MCF 10A (cell line): ENCODE data around the gene CACNA1C. TPM values are rescaled to one million over a fixed set of nuclear protein-coding genes. Genes with fewer than 3 reads are reported as not detected.
A peak's percentile ranks its signal among the peaks of the same experiment; 100 is the strongest.

Experiments used
- Bru-seq: library from RNA; stranded (reverse); fragments of 400-500 nt; gene quantifications from one replicate; lab custom pipeline; 2021; lab: Mats Ljungman, UMichigan
- BruChase-seq, 2 experiments: library from RNA; stranded (reverse); fragments of 400-500 nt; gene quantifications; one replicate each; lab custom pipeline; 2021; lab: Mats Ljungman, UMichigan
- BruUV-seq: library from RNA; stranded (reverse); fragments of 400-500 nt; replicated peaks from 2 replicates; lab custom pipeline; 2021; lab: Mats Ljungman, UMichigan
- CTCF ChIA-PET: fragments of 300-600 bp; sonication (Branson Sonifier 250); formaldehyde crosslinking; extraction: SDS; loops from one replicate; lab custom pipeline; 2021; ENCODE audit warnings: antibody characterized with exemption, inconsistent platforms; lab: Yijun Ruan, JAX
- POLR2A ChIA-PET: fragments of 300-600, 350-650 bp; sonication (Branson Sonifier 250); formaldehyde crosslinking; extraction: SDS; loops from one replicate; lab custom pipeline; 2020; ENCODE audit warnings: antibody characterized with exemption, inconsistent platforms; lab: Yijun Ruan, JAX
- DNase-seq: peaks from one replicate; pipeline ENCODE4 v3.0.0-alpha.2; 2018; ENCODE audit not compliant: unreplicated experiment
- H3K27ac Mint-ChIP-seq: one replicate; pipeline ENCODE4 v1.8.0; 2022; ENCODE audit warnings: mild to moderate bottlenecking, low read depth, mixed read lengths; ENCODE audit not compliant: unreplicated experiment
- H3K27me3 Mint-ChIP-seq: one replicate; pipeline ENCODE4 v1.8.0; 2022; ENCODE audit warnings: mixed read lengths; ENCODE audit not compliant: insufficient read depth, unreplicated experiment
- H3K36me3 Mint-ChIP-seq: one replicate; pipeline ENCODE4 v1.8.0; 2022; ENCODE audit warnings: mild to moderate bottlenecking, moderate library complexity, mixed read lengths; ENCODE audit not compliant: insufficient read depth, unreplicated experiment
- H3K4me1 Mint-ChIP-seq: one replicate; pipeline ENCODE4 v1.8.0; 2022; ENCODE audit warnings: mixed read lengths; ENCODE audit not compliant: insufficient read depth, unreplicated experiment
- H3K4me3 Mint-ChIP-seq: one replicate; pipeline ENCODE4 v1.8.0; 2022; ENCODE audit warnings: mild to moderate bottlenecking, moderate library complexity, mixed read lengths; ENCODE audit not compliant: unreplicated experiment
- H3K9me3 Mint-ChIP-seq: one replicate; pipeline ENCODE4 v1.8.0; 2022; ENCODE audit warnings: mixed read lengths; ENCODE audit not compliant: unreplicated experiment
- CTCF ChIP-seq: fragments of 200-600 bp; IDR thresholded peaks from one replicate; pipeline ENCODE4 v1.8.0; 2022; ENCODE audit warnings: antibody characterized with exemption, mild to moderate bottlenecking; ENCODE audit not compliant: unreplicated experiment
- intact Hi-C: fragments of 100-400 bp; cut with micrococcal nuclease; formaldehyde crosslinking; loops from 2 replicates; pipeline ENCODE4 v1.14.1; 2022
- long read RNA-seq: library from polyadenylated mRNA; stranded (forward); transcript quantifications from one replicate; pipeline ENCODE4 v2.0.0, GENCODE V29; 2022
- total RNA-seq: library from RNA; stranded (reverse); gene quantifications from 2 replicates; pipeline ENCODE4 v1.2.3, GENCODE V29; 2022

The CACNA1C gene
- not detected in 2 replicates for total RNA-seq
- Bru-seq, nascent RNA: percentile 10 among the genes with signal in this experiment
- percentile 9 among the genes with signal in this experiment for BruChase-seq, experiment 1, labeled RNA remaining after a 6-hour chase
- percentile 12 among the genes with signal in this experiment for BruChase-seq, experiment 2, labeled RNA remaining after a 2-hour chase
- long read RNA-seq, partial matches to known transcripts: 0 of 9 reads
- long read RNA-seq, other reads (novel, unspliced or antisense): 9 of 9 reads

GRCh38 chr12:2052826-2053678, at the start of gene CACNA1C:
Gene CACNA1C (plus strand): TSS chr12:2052987. CDS start chr12:2053563, 576 bp downstream.
- ChIA-PET CTCF (no interaction called here), POLR2A (interaction anchor here (0.7 kb wide), 1 partner anchor 237 kb away, joined by 3 read pairs; no protein-coding TSS in a partner anchor)
- DNase-seq: peak; percentile 9
- H3K27ac Mint-ChIP-seq: no peak within 1 kb of the TSS
- H3K27me3 Mint-ChIP-seq: peaks cover 55% of the 10 kb centered on the region
- no peaks in the 10 kb centered on the region for H3K36me3 Mint-ChIP-seq
- no TSS peak for BruUV-seq
- intact Hi-C loops: no loop called here
- no peak for TF ChIP-seq CTCF
- no peaks in the 10 kb centered on the region for H3K9me3 Mint-ChIP-seq
- H3K4me1 Mint-ChIP-seq: no peaks in the 10 kb centered on the region
- H3K4me3 Mint-ChIP-seq: peak within 1 kb of the TSS; percentile 53

- TSS peak; percentile 68 for BruUV-seq
- H3K4me1 Mint-ChIP-seq: peaks cover 6% of the 10 kb centered on the region
These were observed 49.1 kb upstream of the CACNA1C start for GRCh38 chr12:2003676-2004112.

GRCh38 chr12:2004113-2004929, 48.5 kb upstream of the CACNA1C start, which contains the start of gene DCP1B:
Gene DCP1B (minus strand): TSS chr12:2004457. CDS start chr12:2004431, 26 bp downstream.
- Mint-ChIP-seq H3K9me3 (no peaks in the 10 kb centered on the region), H3K27ac (peak within 1 kb of the TSS; percentile 89), H3K4me1 (peaks cover 6% of the 10 kb centered on the region), H3K27me3 (peaks cover 29% of the 10 kb centered on the region), H3K36me3 (no peaks in the 10 kb centered on the region), H3K4me3 (peak within 1 kb of the TSS; percentile 89)
- CTCF ChIA-PET: interaction anchor here (0.7 to 1.0 kb wide), 3 partner anchors 14 to 562 kb away, joined by 3 to 4 read pairs (median 3); no protein-coding TSS in a partner anchor
- BruUV-seq: no TSS peak
- TF ChIP-seq CTCF: no peak
- intact Hi-C loops: no loop called here
- peak; percentile 83 for DNase-seq
- POLR2A ChIA-PET: interaction anchor here (0.7 to 2.6 kb wide), 4 partner anchors 11 to 1635 kb away, joined by 3 to 23 read pairs (median 4); no protein-coding TSS in a partner anchor

More at GRCh38 chr12:2003676-2004112, 49.1 kb upstream of the CACNA1C start:
- Mint-ChIP-seq H3K27me3 (peaks cover 29% of the 10 kb centered on the region), H3K36me3 (no peaks in the 10 kb centered on the region), H3K4me3 (peak overlapping the region; percentile 89), H3K9me3 (no peaks in the 10 kb centered on the region), H3K27ac (peak overlapping the region; percentile 89)
- ChIA-PET CTCF (interaction anchor here (0.7 to 1.0 kb wide), 3 partner anchors 15 to 563 kb away, joined by 3 to 4 read pairs (median 3); no protein-coding TSS in a partner anchor), POLR2A (interaction anchor here (0.8 to 2.6 kb wide), 3 partner anchors 11 to 1635 kb away, joined by 3 to 23 read pairs (median 4); no protein-coding TSS in a partner anchor)
- TF ChIP-seq CTCF: no peak
- no peak for DNase-seq
- intact Hi-C loops: no loop called here
